Measurements from ENCODE around the gene HNF4A.

The HNF4A gene

DNA sequence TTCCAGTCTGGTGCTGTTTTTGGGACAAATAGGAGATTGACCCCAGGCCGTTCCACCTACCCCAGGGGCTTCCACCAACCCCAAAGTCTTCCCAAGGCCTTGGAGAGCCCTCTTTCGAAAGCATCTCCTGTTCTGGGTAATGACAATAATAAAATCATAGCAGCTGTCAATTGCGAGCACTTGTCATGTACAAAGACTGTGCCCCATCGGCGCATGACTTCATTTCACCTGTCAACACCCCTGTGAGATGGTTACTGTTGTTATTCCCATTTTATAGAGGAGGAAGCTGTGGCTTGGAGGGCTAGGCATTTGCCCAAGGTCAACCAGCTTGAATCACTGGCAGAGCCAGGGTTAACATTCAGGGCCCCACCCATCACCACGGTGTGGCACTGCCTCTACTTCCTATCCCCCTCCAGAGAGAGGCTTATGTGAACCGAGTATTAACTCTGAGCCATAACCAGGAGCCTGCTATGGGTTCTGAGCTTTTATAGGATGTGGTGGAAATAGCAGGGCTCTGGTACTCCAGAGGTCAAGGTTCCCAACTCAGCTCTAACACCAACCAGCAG is 51.2 kb downstream of the HNF4A start:
- DNase-seq (ENCODE audit: low read depth) = no peak

DNA sequence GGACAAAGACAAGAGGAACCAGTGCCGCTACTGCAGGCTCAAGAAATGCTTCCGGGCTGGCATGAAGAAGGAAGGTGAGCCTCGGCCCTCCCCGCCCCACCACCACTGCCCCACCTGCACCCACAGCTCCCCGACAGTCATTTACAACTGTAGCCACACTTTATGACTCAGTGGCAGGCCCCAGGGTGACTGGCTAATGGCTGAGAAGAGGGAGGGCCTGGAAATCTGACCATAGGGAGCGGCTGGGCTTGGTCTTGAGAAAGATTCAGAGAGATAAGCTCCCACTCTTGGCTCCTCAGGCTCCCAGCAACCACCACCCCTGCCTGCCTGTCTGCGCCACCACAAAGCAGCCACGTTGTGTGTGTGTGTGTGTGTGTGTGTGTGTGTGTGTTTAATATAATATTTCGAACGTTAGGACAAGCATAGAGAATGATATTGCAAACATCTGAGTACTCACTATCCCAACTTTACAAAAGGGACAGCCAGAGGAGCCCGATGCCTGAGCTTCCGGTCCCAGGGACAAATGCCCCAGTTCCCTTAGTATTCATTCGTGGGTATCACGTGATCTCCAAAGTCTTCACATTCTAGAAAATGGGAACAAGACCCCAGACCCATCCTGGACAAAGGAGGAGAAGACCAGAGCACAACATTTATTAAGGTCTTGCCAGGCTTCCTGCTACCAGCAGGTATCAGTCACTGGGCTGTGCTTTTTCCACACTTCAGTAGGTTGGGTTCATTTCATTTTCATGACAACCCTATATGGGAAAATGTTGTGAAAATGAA is 52.1 kb downstream of the HNF4A start:
- DNase-seq (ENCODE audit: low read depth) = no peak

DNA sequence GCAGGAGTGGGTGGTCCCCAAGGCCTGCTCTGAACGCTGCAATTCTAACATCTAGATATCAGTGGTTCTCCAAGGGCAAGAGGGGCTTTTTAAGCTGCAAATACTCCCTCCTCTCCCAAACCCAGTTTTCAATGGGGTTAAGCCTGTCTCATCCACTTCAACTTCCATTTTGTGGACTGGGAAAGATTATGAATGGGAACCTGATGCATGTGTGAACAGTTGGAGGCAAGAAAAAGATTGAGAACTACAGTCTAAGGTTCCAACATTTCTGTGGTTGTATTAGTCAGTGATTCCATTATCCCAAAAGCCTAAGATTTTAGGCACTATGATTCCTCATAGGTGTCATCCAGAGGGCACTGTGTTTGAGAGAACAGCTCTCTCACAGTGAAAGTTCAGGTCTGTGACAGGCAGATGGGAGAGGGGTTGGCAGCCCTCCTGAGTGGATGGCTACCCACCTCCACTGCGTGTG is 53.7 kb downstream of the HNF4A start:
- DNase-seq (ENCODE audit: low read depth) = no peak

- DNase-seq (ENCODE audit: low read depth) = no peak
Measured at GRCh38 chr20:44410583-44411019, 55.1 kb downstream of the HNF4A start.

DNA sequence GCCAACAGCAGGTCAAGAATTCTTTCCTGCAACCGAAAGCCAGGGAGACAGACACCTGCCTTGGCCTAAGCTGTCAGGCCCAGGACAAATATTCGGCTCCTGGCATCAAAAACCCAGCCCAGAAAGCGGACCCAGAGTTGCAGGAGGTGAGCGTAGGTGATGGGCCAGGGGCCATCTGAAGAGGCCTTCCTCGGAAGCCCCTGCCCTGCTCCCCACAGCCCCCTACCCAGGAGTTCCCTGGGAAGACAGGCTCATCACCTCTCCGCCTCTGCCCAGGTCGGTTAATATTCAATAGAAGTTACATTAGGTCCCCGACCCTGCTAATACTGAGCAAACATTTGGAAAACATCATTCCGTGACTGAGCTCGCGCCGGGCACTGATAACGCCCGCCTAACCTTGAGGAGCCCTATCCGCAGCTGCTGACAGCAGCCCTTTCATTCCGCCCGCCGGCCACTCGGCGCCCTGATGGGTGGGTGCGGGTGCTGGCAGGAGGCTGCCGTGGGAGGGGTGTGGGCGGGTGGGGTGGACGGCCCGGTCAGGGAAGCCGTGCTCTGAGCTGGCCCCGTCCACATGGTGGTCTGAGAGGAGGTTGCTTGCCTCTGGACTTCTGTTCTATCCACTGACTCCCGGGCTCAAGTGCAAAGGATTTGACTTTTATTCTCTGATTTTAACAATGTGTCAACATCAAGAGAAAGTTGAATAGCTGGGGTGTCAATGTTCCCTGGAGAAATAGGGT is 55.7 kb downstream of the HNF4A start:
- no peak for DNase-seq (ENCODE audit: low read depth)

DNA sequence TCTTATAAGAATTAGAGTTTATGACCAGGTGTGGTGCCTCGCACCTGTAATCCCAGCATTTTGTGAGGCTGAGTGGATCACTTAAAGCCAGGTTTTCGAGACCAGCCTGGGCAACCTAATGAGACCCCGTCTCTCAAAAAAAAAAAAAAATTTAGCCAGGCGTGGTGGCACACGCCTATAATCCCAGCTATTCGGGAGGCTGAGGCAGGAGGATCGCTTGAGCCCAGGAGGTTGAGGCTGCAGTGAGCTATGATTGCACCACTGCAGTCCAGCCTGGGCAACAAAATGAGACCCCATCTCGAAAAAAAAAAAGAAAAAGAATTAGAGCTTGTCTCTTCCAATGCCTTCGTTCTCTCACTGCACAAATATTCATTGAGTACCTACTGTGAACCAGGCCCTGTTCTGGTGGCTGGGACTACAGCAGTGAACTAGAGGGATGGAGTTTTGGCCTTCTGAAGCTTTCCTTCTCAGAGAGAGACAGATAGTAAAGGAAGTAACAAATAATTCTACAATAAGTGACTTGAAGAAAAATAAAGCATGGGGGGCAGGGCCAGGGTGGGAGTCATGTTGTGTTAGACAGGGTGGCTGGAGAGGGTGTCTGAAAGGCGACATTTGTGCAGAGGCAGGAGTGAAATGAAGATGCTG is 56.4 kb downstream of the HNF4A start:
- DNase-seq (ENCODE audit: low read depth) = no peak

- no peak for DNase-seq (ENCODE audit: low read depth)
Measured at GRCh38 chr20:44412402-44413144, 57.1 kb downstream of the HNF4A start.

DNA sequence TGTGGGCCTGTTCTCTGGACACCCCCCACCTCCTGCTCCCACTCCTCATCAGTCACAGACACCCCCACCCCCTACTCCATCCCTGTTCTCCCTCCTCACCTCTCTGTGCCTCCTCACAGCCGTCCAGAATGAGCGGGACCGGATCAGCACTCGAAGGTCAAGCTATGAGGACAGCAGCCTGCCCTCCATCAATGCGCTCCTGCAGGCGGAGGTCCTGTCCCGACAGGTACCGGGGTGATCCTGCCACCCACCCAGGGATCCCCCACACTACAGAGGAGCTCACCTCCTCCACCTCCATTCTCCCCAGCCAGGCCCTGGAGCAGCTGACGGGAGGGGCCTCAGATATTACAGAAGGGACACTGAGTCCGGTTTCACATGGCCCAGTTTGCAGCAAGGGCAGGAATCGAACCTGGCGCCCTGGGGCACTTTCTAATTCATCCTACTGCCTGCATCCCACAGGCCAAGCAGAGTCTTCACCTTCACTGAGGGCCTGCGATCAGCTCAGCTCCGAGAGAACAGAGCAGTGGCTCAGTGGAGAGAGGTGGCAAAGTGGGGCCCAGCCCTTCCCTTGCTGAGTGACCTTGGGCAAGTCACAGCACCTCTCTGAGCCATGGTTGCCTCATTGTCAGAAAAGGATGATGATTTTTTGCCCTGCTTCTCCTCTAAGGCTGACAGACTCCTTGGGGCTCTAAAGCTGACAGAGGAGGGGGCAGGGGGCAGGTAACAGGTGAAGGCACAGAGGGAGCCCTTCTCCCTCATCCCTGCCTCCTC is 58.3 kb downstream of the HNF4A start:
- no peak for DNase-seq (ENCODE audit: low read depth)

- DNase-seq (ENCODE audit: low read depth) = no peak
Measured at GRCh38 chr20:44414346-44414714, 58.8 kb downstream of the HNF4A start.

DNA sequence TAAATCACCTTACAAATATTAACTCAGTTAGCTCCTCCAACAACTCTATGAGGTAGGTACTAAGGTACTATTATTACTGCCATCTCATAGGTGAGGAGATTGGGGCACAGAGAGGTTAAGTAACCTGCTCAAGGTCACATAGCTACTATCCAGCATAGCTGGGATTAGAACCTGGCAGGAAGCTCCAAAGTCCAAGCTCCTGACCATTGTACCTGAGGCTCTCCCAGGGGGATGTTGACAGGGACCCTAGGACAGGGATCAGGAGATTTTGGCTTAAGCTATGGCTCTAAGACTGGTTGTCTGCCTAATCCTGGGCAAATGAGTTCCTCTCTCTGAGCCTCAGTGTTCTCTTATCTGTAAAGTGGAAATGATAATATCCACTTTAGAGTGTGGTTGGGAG is 59.3 kb downstream of the HNF4A start:
- no peak for DNase-seq (ENCODE audit: low read depth)

DNA sequence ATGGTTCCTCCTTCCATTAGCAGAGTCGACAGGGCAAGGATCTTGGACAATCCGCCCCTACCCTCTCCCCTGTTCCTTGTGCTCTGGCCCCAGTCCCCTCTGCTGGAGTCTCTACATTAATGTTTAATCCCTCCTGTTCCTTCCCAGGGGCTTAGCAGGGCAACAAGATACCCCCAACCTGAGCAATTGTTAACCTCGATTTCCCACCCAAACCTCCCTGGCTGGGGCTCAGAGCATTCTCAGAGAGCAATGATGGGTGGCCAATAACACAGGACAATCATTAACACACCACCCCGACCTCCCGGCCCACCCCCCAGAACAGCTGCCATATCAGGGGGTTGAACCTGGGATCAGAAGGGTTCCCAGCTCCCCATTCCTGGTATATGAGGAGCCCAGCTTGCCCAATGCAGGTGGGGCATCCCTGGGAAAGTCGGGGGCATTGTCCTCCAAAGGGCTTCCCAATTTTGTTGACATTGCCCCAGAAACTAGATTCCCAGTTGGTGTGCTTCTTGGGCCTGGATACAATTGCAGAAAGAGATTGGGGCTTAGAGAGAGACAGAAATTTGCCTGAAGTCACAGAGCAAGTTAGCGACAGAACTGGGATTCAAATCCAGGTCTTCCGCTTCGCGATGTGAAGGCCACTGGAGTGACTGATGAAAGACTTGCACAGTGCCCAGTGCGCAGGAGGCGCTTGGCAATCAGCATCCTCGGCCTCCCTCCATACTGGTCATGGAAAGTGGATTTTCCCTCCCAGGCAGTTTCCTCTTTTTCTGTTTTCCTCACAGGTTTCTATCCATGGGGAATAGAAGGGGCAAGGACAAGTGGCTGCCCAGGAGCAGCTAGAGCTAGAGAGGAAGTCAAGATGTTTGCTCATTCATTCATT is 60.6 kb downstream of the HNF4A start:
- DNase-seq (ENCODE audit: low read depth) = no peak

DNA sequence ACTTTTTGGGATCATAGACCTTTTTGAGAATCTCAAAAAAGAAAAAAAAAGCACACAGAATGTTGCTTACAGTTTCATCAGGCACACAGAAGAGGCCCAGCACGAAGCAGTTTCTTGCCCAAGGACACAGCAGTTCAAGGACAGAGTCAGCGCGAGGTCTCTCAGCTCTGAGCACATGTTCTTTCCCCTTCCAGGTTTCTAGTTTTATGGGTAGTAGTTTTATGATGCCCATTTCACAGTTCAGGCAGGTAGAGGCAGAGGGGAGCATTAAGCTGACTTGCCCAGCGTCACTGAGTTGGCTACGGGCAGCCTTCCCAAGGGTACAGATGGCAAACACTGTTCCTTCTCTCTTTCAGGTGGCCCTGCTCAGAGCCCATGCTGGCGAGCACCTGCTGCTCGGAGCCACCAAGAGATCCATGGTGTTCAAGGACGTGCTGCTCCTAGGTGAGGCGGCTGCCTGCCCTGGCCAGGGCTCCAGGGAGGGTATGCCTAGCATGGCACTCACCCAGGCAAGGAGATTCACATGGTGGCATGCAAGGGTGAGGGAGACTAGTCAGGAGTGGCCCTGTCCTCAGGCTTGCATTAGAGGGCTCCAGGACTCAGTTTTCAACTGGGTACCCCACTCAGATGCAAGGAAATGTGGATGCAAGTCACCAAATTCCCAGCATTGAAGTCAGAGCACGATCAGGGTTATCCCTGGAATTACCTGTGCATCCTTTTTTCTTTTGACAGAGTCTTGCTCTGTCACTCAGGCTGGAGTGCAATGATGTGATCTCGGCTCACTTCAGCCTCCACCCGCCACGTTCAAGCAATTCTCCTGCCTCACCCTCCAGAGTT is 62.8 kb downstream of the HNF4A start:
- DNase-seq (ENCODE audit: low read depth) = no peak

- DNase-seq (ENCODE audit: low read depth) = no peak
Measured at GRCh38 chr20:44419131-44419844, 63.8 kb downstream of the HNF4A start.

GRCh38 chr20:44420497-44420896 is 65.0 kb downstream of the HNF4A start:
- no peak for DNase-seq (ENCODE audit: low read depth)

GRCh38 chr20:44422083-44422482 is 66.6 kb downstream of the HNF4A start:
- DNase-seq (ENCODE audit: low read depth) = no peak

- no peak for DNase-seq (ENCODE audit: low read depth)
Measured at GRCh38 chr20:44423480-44423879, 68.0 kb downstream of the HNF4A start.

GRCh38 chr20:44424039-44424495 is 68.6 kb downstream of the HNF4A start:
- DNase-seq (ENCODE audit: low read depth) = no peak

- DNase-seq (ENCODE audit: low read depth) = no peak
Measured at GRCh38 chr20:44425923-44426322, 70.4 kb downstream of the HNF4A start.
